WERI-Rb-1 (cell line): Measurements from ENCODE around the gene LMTK3.

Source experiments
- DNase-seq: peaks from one replicate; pipeline ENCODE4 v3.0.0-alpha.2; 2020
- H3K27ac ChIP-seq: fragments of 250-450 bp; sonication (Bioruptor Pico); 2 replicates; pipeline ENCODE4 v1.5.1; 2020; ENCODE audit warnings: mild to moderate bottlenecking, moderate library complexity
- H3K27me3 ChIP-seq: fragments of 250-450 bp; sonication (Bioruptor Pico); 2 replicates; pipeline ENCODE4 v1.5.1; 2021; ENCODE audit warnings: mild to moderate bottlenecking, low read depth, moderate library complexity; ENCODE audit not compliant: insufficient read depth, severe bottlenecking
- H3K36me3 ChIP-seq: fragments of 250-450 bp; sonication (Bioruptor Pico); 2 replicates; pipeline ENCODE4 v1.5.1; 2020; ENCODE audit warnings: mild to moderate bottlenecking, moderate library complexity
- H3K4me3 ChIP-seq: 2 replicates; pipeline ENCODE4 v1.5.1; 2011; ENCODE audit warnings: low read depth, mild to moderate bottlenecking, control low read depth, low read length
- H3K9me3 ChIP-seq: fragments of 250-450 bp; sonication (Bioruptor Pico); 2 replicates; pipeline ENCODE4 v1.5.1; 2021; ENCODE audit warnings: mild to moderate bottlenecking, moderate library complexity; ENCODE audit not compliant: severe bottlenecking
- TF ChIP-seq, protein P1 (sequence below): IDR thresholded peaks from 2 replicates; pipeline ENCODE4 v1.5.1; 2011; ENCODE audit warnings: low read depth, mild to moderate bottlenecking, control low read depth, inconsistent platforms, low read length

The LMTK3 gene

DNA sequence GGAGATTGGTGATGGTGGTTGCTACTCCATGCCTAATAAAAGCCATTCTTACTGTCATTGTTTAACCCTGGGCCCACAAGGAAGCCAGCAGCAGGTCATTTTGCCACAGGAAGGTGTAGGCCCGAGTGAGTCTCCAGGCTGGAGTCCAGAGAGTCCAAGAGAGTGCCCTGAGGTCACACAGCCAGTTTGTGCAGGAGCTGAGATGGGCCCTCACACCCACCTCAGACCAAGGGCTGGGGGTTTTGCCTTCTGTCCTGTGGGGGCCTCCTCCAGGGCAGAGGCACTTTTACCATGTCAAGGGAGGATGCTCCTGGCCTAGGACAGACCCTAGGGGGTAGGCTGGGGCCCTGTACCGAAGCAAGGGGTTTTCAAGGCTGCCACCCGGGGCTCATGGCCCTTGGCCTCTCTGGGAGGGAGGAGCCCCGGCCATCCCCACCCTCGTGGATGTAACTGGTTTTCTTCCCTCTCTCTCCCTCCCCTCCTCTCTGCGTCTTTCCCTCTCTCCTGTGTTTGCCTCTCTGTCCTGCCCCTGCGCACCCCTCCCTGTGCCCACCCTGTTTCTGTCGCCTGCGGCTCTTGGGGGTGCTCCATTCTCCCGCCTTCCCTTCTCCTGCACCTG is 34.5 kb downstream of the LMTK3 start:
- H3K27ac ChIP-seq, result no peak overlapping the region
- no peak overlapping the region for H3K4me3 ChIP-seq
- no peaks in the 10 kb centered on the region for H3K9me3 ChIP-seq
- peaks cover 75% of the 10 kb centered on the region for H3K36me3 ChIP-seq
- TF ChIP-seq, protein P1, sequence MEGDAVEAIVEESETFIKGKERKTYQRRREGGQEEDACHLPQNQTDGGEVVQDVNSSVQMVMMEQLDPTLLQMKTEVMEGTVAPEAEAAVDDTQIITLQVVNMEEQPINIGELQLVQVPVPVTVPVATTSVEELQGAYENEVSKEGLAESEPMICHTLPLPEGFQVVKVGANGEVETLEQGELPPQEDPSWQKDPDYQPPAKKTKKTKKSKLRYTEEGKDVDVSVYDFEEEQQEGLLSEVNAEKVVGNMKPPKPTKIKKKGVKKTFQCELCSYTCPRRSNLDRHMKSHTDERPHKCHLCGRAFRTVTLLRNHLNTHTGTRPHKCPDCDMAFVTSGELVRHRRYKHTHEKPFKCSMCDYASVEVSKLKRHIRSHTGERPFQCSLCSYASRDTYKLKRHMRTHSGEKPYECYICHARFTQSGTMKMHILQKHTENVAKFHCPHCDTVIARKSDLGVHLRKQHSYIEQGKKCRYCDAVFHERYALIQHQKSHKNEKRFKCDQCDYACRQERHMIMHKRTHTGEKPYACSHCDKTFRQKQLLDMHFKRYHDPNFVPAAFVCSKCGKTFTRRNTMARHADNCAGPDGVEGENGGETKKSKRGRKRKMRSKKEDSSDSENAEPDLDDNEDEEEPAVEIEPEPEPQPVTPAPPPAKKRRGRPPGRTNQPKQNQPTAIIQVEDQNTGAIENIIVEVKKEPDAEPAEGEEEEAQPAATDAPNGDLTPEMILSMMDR, result no peak
- H3K27me3 ChIP-seq, result no peaks in the 10 kb centered on the region
- DNase-seq, result no peak

DNA sequence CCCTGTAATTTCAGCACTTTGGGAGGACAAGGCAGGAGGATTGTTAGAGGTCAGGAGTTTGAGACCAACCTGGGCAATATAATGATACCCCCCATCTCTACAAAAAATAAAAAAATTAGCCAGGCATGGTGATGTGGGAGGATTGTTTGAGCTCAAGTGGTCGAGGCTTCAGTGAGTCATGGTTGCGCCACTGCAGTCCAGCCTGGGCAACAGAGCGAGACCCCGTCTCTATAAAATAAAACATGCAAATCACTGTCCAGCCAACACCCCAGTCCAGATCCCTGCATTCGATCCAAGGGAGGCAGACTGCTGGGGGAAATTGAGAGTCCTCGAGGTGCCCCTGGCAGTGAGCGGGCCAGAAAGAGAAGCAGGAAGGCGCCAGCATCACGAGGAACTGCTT is 35.5 kb downstream of the LMTK3 start:
- H3K27me3 ChIP-seq, result no peaks in the 10 kb centered on the region
- H3K9me3 ChIP-seq, result no peaks in the 10 kb centered on the region
- H3K27ac ChIP-seq, result no peak overlapping the region

DNA sequence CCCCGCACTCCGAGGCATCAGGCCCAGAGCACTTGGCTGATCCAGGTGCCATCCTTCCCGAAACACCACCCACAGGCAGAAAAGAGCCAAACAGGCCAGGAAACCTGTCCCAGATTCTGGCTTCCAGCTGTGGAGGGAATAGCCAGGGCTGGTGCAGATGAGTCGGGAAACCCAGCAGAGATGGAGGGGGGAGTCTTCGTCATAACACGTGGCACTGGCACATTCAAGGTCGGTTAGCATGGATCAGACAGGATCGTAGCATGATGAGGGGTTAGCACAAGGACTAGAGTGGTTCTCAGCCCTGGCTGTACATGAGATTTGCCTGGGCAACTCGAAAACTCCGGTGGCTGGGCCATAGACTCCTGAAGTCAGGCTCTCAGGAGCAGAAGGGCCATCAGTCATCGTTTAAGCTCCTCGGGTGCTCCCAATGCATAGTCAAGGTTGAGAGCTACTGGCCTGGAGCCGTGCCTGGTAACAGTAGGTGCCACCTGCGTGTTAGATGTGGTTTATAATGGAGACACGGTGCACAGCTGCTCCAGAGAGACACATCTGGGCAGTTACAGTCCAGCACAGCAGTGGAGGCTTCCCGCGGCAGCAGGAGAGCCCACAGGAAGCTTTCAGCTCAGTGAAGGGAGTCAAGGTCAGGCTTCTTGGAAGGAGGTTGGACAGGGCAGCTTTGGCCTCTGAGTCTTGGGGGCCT is 36.1 kb downstream of the LMTK3 start:
- Histone ChIP-seq H3K4me3 (no peak overlapping the region), H3K9me3 (no peaks in the 10 kb centered on the region), H3K27ac (no peak overlapping the region), H3K27me3 (no peaks in the 10 kb centered on the region), H3K36me3 (peaks cover 82% of the 10 kb centered on the region)
- TF ChIP-seq, protein P1, result no peak
- no peak for DNase-seq

More for the DNA sequence above, 35.5 kb downstream of the LMTK3 start:
- H3K36me3 ChIP-seq, result peaks cover 78% of the 10 kb centered on the region
- H3K4me3 ChIP-seq, result no peak overlapping the region
- no peak for DNase-seq
- TF ChIP-seq, protein P1, result no peak

DNA sequence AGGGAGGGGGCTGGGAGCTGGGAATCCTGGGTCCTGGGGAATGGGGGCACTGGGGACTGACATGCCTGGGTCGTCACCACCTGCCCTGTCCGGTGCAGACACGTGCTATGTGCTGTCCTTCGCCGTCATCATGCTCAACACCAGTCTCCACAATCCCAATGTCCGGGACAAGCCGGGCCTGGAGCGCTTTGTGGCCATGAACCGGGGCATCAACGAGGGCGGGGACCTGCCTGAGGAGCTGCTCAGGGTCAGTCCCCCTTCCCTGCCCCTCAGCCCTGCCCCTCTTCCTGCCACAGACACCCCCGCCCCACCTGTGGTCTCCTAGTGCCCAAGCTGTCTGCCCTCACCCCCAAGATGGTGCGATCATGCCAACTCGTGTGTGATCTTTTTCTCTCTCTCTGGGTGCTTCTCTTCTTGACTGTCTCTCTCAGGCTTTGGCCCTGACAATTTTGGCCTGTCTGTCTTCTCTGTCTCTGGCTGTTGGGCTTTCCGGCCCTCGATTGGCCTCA is 37.5 kb downstream of the LMTK3 start:
- Histone ChIP-seq H3K27me3 (no peaks in the 10 kb centered on the region), H3K4me3 (no peak overlapping the region), H3K27ac (no peak overlapping the region), H3K9me3 (no peaks in the 10 kb centered on the region), H3K36me3 (peaks cover 78% of the 10 kb centered on the region)
- TF ChIP-seq, protein P1, result no peak
- no peak for DNase-seq

DNA sequence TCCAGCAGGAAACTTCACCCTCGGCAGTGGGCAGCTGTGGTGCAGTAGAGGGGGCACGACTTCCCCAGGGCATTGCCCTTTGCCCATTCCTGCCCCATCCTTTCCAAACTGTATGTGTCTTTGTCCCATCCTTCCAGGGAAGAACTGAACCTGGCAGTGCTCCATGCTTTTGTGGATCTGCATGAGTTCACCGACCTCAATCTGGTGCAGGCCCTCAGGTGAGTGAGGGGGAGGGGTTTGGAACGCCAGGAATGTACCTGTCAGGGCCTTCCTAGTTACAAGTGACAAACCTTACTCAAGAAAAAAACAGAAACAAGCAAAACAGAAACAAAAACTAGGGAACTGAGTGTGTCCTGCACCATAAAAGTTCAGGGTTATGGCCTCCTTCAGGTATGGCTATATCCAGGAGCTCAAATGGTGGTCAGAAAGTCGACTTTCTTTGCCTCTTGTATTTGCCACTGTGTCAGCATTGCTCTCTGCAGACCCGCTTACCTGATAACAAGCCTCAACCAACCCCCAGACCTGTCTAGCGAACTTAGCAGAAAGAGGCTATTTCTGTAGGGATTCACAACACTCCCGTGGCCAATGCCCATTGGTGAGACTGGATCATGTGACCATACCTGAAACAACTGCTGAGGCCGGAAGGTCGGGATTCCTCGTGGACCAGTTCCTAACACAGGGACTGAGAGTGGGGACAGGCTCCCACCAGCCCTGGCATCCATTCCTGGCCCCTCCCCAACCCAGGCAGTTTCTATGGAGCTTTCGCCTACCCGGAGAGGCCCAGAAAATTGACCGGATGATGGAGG is 38.3 kb downstream of the LMTK3 start:
- no peak for DNase-seq
- no peak overlapping the region for H3K4me3 ChIP-seq
- H3K27ac ChIP-seq, result no peak overlapping the region
- TF ChIP-seq, protein P1, result no peak
- H3K9me3 ChIP-seq, result no peaks in the 10 kb centered on the region
- peaks cover under 1% of the 10 kb centered on the region for H3K27me3 ChIP-seq
- peaks cover 75% of the 10 kb centered on the region for H3K36me3 ChIP-seq
